D341Med (cell line): Measurements from ENCODE around the gene CPLX1.
"Not testable (repeated sequence)": the region's sequence is repeated elsewhere in the genome, so short reads cannot be mapped to it uniquely, and the experiment has no call there.

Source experiments
- DNase-seq: peaks from one replicate; pipeline ENCODE4 v3.0.0; 2012; ENCODE audit warnings: low spot score

Gene CPLX1

GRCh38 chr4:791898-792625, 33.9 kb downstream of the CPLX1 start:
- peak; percentile 20 for DNase-seq

- peak; percentile 21 for DNase-seq
These were observed 34.6 kb downstream of the CPLX1 start for GRCh38 chr4:791252-791897.

GRCh38 chr4:790466-790820, 35.5 kb downstream of the CPLX1 start:
- peak; percentile 21 for DNase-seq

GRCh38 chr4:789571-790465, 36.1 kb downstream of the CPLX1 start:
- DNase-seq: peak; percentile 26

- DNase-seq: no peak
These were observed 37.2 kb downstream of the CPLX1 start for GRCh38 chr4:788636-789297.

- DNase-seq: peak; percentile 18
These were observed 37.8 kb downstream of the CPLX1 start for GRCh38 chr4:788006-788635.

GRCh38 chr4:787561-787981, 38.4 kb downstream of the CPLX1 start:
- DNase-seq: peak; percentile 21

- DNase-seq: peak; percentile 22
These were observed 39.0 kb downstream of the CPLX1 start for GRCh38 chr4:786861-787300.

- DNase-seq: peak; percentile 30
These were observed 39.7 kb downstream of the CPLX1 start for GRCh38 chr4:786074-786741.

- DNase-seq: peak; percentile 25
These were observed 40.4 kb downstream of the CPLX1 start for GRCh38 chr4:785332-786073.

- no peak for DNase-seq
These were observed 41.3 kb downstream of the CPLX1 start for GRCh38 chr4:784401-785331.

GRCh38 chr4:781493-782216, 44.3 kb downstream of the CPLX1 start:
- DNase-seq: peak; percentile 98

- peak; percentile 22 for DNase-seq
These were observed 45.0 kb downstream of the CPLX1 start for GRCh38 chr4:780716-781492.

- not testable (repeated sequence) for DNase-seq
These were observed 45.7 kb downstream of the CPLX1 start for GRCh38 chr4:780255-780654.

GRCh38 chr4:779555-779954, 46.4 kb downstream of the CPLX1 start:
- no peak for DNase-seq

GRCh38 chr4:777520-778262, 48.2 kb downstream of the CPLX1 start:
- no peak for DNase-seq
